ENCODE measurements around the gene TMTC1.
"Not testable (repeated sequence)": the region's sequence is repeated elsewhere in the genome, so short reads cannot be mapped to it uniquely, and the experiment has no call there.

The TMTC1 gene

DNA sequence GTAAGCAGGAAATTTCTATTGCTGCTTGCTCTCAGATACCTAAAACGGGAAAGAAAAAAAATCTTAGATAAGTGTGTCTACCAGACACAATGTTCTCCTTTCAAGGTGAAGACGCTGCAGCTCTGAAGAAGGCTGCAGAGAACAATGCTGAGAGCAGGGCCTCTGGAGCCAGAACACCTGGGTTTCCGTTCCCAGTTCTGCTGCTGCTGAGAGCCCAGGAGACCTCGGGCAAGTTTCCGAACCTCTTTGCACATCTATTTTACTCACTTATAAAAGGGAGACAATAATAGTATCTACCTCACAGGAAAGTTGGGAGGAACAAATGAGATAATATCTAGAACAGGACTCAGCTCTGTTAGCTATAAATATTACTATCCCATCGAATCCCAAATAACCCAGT, 122.9 kb downstream of the TMTC1 start:
- no peak for DNase-seq

DNA sequence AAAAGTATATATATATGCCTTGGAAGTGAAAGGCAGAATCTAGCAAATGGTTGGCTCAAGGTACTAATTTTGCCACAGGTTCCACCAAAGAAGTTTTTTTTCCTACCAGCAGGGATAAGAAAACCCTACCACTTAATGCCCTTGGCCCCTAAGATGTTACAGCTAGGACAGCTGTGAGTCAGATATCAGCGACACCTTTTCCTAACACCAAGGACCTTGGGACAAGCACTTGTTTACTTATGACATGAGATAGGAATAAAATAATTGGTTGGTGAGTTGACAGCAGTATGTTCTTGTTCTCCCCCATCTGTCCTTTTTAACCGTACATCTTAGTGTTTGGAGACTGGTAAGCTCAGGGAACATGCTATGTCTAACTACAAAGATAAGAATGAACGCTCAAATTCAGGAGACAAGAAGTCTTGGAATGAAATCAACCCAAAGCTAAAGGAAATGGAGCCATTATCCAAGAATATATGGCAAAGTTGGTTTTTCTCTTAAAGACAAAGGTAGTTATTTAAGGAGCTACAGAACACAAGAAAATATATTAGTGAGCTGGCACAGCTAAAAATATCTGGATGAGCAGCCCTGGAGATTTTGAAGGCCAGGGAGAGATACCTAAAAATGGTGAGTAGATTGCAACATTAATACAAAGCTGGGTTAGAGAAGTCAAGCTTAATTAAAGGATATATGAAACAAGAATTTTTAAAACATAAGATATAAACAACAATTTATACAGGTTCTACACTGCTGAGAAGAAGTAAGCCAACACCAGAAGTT, 126.8 kb downstream of the TMTC1 start:
- DNase-seq, result no peak

GRCh38 chr12:29655861-29656260, 127.9 kb downstream of the TMTC1 start:
- DNase-seq, result no peak

DNA sequence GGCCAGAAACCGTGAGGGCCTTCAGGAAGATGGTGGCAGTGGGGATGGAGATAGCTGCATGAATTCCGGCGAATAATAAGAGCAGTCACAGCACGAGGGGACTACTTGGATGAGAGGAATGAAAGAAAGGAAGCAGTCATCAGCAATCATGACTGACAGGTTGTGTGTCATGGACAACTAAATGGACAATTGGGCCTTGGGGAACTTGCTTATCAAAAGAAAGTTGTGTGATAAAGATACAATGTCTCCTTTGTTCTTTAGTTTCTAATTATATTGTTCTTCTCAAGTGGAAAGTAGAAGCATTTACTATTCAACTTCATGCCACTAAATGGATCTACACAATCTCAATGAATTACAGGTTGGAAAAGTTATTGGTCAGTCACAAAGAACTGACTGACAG, 130.5 kb downstream of the TMTC1 start:
- DNase-seq, result no peak

- no peak for DNase-seq
These were observed 133.4 kb downstream of the TMTC1 start for GRCh38 chr12:29650371-29650770.

GRCh38 chr12:29649722-29650121, 134.0 kb downstream of the TMTC1 start:
- DNase-seq, result no peak

DNA sequence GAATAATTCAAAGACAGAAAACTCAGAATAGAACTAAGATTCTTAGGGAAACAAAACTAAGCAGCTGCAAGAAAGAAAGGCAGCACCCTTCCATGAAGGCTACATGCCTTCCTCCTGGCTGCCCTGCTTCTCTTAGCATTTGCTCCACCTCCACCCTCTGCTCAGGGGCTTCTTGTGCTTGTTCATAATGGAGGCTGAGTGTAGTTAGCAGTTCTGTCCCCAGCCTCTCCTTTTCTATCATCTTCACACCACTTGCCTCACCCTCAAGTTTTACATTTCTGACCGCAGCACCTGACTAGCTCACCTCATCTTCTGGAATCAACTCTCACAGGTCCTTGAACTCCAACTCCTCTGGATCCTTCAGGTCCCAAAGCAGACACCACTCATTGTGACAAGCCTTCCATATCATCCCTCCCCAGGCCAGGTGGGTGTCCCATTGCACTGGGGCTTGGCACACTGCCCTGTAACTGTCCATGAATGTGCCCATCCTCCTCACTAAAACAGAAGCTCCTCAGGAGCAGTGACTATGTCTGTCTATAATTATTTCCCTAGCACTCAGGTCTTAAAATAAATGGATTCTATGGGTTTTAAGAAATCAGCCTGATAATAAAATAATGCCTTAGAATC, 139.1 kb downstream of the TMTC1 start:
- no peak for DNase-seq

- DNase-seq, result no peak
These were observed 143.0 kb downstream of the TMTC1 start for GRCh38 chr12:29640589-29641345.

DNA sequence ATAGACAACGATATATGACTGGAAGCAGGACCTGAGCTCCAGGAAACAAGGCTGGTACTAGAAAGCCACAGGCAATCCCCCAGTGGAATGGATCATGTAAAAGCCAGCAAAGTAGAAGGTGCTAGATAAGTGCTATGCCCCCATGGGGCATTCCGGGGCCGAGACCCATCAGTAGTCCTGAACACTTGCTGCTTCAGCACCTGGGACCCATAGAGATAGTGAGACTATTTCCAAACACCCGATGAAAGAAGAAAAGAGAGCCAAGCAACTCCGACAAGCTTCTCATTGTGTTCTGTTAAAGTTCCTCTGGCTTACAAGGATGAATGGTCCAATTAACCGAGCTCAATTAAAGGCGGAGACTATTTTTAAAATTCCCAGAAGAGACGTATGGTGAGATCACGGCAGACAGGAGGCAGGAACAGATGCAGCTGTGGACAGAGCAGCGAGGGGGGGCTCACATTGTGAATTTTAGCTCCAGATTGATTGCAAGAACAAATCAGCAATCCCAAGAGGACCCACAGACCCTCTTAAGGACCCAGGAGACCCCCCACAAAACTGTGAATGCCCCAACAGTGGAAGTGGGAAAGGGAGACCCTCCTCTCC, 143.7 kb downstream of the TMTC1 start:
- no peak for DNase-seq

GRCh38 chr12:29638528-29638927, 145.2 kb downstream of the TMTC1 start:
- DNase-seq, result no peak

DNA sequence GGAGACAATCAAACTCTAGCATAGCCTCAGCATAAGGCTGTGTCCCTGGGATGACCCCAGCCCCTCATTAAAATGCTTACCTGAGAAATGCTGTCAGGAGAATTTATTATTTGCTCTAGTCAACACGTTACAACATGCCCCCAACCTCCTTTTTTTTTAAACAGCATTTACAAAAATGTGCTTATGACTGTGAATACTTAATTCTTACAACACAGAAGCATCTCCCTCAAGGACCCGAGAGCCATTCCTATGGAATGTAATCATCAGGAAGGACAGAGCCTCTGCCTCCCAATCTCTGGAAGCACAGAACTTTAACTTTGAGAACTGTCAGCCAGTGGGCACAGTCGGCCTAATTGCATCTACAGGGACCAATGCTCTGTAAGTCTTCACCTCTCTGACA, 149.7 kb downstream of the TMTC1 start:
- DNase-seq, result no peak

GRCh38 chr12:29630164-29630563, 153.6 kb downstream of the TMTC1 start:
- not testable (repeated sequence) for DNase-seq

DNA sequence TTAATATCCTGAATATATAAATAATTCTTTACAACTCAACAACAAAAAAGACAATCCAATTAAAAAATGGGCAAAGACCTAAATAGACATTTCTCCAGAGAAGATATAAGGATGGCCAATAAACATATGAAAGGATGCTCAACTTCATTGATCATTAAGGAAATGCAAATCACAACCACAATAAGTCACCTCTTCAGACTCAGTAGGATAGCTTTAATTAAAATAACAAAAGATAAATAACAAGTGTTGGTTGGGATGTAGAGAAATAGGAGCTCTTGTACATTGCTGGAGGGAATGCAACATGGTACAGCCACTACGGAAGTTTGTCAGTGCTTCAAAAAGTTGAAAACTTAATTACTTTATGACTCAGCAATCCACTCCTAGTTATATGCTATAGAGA, 156.5 kb downstream of the TMTC1 start:
- DNase-seq, result no peak

GRCh38 chr12:29625359-29625953, 158.3 kb downstream of the TMTC1 start:
- DNase-seq, result no peak

DNA sequence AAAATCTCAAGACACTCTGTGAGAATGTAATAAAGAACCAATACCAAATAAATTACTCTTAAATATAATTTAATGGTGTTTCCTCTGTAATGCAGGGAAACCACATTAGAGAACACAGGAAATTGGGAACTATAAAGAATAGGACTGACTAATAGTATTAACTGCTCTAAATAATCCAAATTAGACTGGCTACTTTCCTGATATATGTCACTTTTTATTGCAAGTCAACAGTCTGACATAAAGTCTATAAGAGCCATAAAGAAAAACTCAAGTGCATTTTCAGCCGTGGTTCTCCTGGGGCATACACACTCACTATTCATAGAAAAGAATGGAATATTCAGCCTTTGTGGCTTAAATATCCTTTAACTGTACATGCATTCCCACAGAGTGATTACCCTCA, 161.5 kb downstream of the TMTC1 start:
- no peak for DNase-seq

- DNase-seq, result no peak
These were observed 163.7 kb downstream of the TMTC1 start for GRCh38 chr12:29620030-29620429.

- no peak for DNase-seq
These were observed 166.3 kb downstream of the TMTC1 start for GRCh38 chr12:29617407-29617803.

DNA sequence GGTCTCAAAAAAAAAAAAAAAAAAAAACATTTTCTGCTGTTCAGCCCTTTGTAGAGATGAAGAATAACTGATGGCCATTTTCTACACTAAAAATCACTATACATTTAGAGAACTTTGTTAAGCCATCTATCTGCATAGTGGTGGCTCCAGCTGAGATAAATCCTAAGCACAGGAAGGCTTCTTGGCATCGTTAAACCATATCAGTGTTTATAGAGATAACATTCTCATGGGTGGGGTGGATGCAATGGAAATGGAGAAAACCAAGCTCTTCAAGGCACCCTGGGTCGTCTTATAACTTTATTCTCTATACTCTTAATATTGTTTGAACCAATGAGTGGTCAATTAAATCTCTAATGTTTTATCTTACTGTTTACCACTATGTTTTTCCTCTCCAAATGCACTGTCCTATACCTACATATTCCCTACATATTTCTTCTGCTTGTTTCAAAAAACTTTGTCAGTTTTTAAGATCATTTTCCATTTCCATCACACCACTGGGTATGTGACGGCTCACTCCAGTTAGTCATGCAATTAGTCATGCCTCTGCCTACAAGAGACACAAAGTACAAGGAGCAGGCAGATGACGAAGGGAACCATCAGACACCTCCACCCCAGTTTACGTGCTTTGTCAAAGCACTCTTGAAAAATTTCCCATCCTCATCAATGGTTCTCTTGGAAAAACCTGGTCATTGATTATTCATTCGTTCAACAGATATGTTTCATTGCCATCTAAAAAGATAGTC, 166.9 kb downstream of the TMTC1 start:
- DNase-seq, result no peak

GRCh38 chr12:29614694-29615325, 168.9 kb downstream of the TMTC1 start:
- no peak for DNase-seq

DNA sequence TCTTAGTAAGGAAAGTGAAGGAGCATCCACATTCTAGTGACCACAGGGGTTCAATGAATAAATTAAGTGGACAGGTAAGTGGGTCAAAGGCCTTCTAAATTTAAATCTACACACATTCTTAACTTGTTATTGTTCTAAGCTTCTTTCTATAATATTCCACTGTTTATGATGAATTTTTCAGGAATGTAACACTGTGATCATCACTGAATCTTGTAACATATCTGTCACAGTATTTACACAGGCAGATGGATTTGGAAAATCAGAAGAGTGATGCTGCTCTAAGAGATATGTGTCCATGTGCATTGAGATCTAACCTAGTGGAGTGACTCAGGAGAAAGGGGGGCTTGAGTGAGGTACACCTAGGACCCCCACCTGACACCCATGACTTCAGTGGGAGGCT, 170.8 kb downstream of the TMTC1 start:
- no peak for DNase-seq

GRCh38 chr12:29611906-29612305, 171.8 kb downstream of the TMTC1 start:
- DNase-seq, result no peak
